Left ventricle myocardium inferior (tissue), 1 donor: Measurements from ENCODE around the gene DCD. TPM values are rescaled to one million over a fixed set of nuclear protein-coding genes. Genes with fewer than 3 reads are reported as not detected.
"Not testable (repeated sequence)": the region's sequence is repeated elsewhere in the genome, so short reads cannot be mapped to it uniquely, and the experiment has no call there.

ENCODE experiments used
- DNase-seq: peaks from one replicate; pipeline ENCODE4 v3.0.0-alpha.2; 2020
- H3K27ac ChIP-seq: fragments of 200-600 bp; replicated peaks from 2 replicates; pipeline ENCODE4 v1.8.0; 2021
- H3K27me3 ChIP-seq: fragments of 200-600 bp; 2 replicates; pipeline ENCODE4 v1.8.0; 2021; ENCODE audit warnings: low read depth
- H3K36me3 ChIP-seq: fragments of 200-600 bp; 2 replicates; pipeline ENCODE4 v1.8.0; 2021
- H3K4me1 ChIP-seq: fragments of 200-600 bp; 2 replicates; pipeline ENCODE4 v1.8.0; 2021
- H3K4me3 ChIP-seq: fragments of 200-600 bp; 2 replicates; pipeline ENCODE4 v1.8.0; 2021; ENCODE audit warnings: mild to moderate bottlenecking, moderate library complexity
- H3K9me3 ChIP-seq: fragments of 200-600 bp; replicated peaks from 2 replicates; pipeline ENCODE4 v1.8.0; 2021
- intact Hi-C: fragments of 100-400 bp; cut with micrococcal nuclease; formaldehyde crosslinking; loops from one replicate; pipeline ENCODE4 v1.11.0; 2022
- total RNA-seq: library from RNA; stranded (reverse); fragmentation: NEBNext Ultra II Directional; extraction: Animal tissue kit (Norgen Biotek cat#: 25700); gene quantifications from one replicate; pipeline ENCODE4 v1.2.1, GENCODE V29; 2021
- TF ChIP-seq, protein P1 (sequence below): fragments of 200-600 bp; IDR thresholded peaks from 2 replicates; pipeline ENCODE4 v1.8.0; 2021; ENCODE audit warnings: antibody characterized with exemption, mild to moderate bottlenecking, borderline replicate concordance
- donor health status: DM: no; HTN: yes; CAD: no; lungs with severe emphysema.

Gene DCD
- total RNA-seq, 1 donor from 2014 or later: not detected

DNA sequence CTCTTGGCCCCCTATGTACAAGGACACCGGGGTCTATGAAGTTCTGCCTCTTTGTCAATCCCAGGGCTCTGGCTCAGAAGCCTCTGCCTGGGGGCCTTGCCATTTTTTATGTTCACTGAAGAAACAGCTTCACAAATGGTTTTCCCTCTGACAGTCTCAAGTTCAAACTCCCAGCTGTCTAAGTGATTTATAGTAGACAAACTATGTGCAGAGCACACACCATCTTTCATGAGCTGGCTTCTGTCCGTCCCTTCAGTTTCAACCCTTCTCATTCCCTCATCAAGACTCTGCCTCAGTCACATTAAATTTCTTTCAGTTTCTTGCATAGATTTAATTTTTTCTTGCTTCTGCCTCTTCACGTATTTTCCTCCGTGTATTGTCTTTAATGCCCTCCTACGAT, 2.7 kb upstream of the DCD start:
- no peaks in the 10 kb centered on the region for H3K36me3 ChIP-seq
- H3K27me3 ChIP-seq: peaks cover 66% of the 10 kb centered on the region
- DNase-seq: no peak
- H3K27ac ChIP-seq: no peak overlapping the region
- peaks cover 4% of the 10 kb centered on the region for H3K4me1 ChIP-seq
- TF ChIP-seq, protein P1, sequence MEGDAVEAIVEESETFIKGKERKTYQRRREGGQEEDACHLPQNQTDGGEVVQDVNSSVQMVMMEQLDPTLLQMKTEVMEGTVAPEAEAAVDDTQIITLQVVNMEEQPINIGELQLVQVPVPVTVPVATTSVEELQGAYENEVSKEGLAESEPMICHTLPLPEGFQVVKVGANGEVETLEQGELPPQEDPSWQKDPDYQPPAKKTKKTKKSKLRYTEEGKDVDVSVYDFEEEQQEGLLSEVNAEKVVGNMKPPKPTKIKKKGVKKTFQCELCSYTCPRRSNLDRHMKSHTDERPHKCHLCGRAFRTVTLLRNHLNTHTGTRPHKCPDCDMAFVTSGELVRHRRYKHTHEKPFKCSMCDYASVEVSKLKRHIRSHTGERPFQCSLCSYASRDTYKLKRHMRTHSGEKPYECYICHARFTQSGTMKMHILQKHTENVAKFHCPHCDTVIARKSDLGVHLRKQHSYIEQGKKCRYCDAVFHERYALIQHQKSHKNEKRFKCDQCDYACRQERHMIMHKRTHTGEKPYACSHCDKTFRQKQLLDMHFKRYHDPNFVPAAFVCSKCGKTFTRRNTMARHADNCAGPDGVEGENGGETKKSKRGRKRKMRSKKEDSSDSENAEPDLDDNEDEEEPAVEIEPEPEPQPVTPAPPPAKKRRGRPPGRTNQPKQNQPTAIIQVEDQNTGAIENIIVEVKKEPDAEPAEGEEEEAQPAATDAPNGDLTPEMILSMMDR: no peak
- no peaks in the 10 kb centered on the region for H3K9me3 ChIP-seq
- intact Hi-C loops: no loop called here
- H3K4me3 ChIP-seq: no peak overlapping the region

DNA sequence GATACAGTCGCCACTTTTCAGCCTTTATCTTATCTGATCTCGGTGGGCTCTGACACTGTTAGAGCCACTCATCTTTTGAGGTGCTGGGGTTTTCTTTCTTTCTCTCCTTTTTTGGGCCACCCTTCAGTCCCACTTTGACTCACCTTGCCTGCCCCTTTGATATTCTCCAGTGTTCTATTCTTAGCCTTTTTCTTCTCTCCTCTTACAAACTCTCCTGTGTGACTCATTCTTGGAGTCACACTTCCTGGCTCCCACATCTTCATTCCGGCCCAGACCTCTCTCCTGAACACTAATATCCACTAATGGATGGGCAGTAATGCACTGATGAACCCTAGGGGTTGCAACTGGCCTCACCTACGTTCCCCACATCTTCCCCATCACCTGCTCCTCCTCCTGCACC, 2.2 kb upstream of the DCD start:
- intact Hi-C loops: no loop called here
- no peak for DNase-seq
- Histone ChIP-seq H3K9me3 (no peaks in the 10 kb centered on the region), H3K27me3 (peaks cover 66% of the 10 kb centered on the region), H3K36me3 (no peaks in the 10 kb centered on the region), H3K4me1 (peaks cover 4% of the 10 kb centered on the region), H3K27ac (no peak overlapping the region), H3K4me3 (no peak overlapping the region)
- TF ChIP-seq, protein P1: no peak

DNA sequence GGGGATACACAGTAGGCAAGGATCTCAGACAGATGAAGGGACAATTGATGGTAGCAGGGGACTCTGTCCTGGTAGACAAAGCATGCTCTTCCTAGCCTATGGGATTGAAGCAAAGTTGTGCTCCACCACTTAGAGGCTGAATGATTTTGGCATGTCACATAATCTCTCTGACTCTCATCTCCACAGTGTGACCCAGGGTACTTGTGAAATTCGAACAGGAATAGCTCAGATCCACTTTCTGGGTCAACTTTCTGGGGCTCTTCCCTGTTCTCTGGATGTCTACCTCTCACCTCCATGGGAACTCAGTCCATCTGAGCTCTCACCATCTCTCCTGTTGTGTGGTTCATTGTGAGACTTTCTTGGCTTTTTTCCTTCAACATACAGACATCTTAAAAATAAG, 1.7 kb upstream of the DCD start:
- intact Hi-C loops: no loop called here
- H3K36me3 ChIP-seq: no peaks in the 10 kb centered on the region
- TF ChIP-seq, protein P1: no peak
- no peak overlapping the region for H3K27ac ChIP-seq
- peaks cover 4% of the 10 kb centered on the region for H3K4me1 ChIP-seq
- H3K27me3 ChIP-seq: peaks cover 66% of the 10 kb centered on the region
- H3K4me3 ChIP-seq: no peak overlapping the region
- DNase-seq: no peak
- no peaks in the 10 kb centered on the region for H3K9me3 ChIP-seq

DNA sequence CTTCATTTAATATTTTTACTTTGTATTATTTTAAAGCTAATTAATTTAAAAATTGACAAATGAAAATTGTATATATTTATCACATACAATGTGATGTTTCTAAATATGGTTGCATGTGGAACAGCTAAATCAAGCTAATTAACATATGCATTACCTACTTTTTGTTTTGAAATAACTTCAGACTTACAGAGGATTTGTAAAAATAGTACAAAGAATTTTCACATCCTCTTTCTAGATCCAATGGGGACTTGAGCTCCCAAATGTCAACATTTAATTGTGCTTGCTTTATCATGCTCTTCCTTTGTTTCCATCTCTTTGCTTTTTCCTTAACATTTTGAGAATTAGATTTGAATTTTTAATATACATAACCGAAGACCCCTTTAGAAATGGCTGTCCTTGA, 6.6 kb downstream of the DCD start:
- TF ChIP-seq, protein P1: no peak
- intact Hi-C loops: no loop called here
- Histone ChIP-seq H3K27me3 (peaks cover 45% of the 10 kb centered on the region), H3K4me3 (no peak overlapping the region), H3K36me3 (no peaks in the 10 kb centered on the region), H3K9me3 (no peaks in the 10 kb centered on the region), H3K4me1 (no peaks in the 10 kb centered on the region), H3K27ac (no peak overlapping the region)
- no peak for DNase-seq

DNA sequence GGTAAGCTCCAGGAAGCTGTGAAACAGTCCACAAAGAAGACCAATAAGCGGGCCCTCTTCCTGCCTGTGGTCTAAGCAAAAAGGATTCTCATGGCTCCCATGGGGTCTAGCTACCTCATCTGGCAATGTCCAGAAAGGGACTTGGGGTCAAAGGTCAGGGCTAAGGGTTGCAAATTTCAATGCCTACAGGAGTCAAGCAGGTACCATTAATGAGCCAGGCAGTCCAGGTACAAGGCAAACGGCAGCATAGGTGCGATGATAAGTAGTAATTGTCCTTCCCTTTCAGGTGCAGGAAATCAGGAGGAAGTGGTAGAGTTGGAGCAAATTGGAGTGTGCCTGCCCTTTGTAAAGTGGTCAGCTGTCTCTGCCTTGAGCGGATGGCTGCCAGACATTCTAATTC, 7.1 kb downstream of the DCD start:
- TF ChIP-seq, protein P1: no peak
- H3K4me1 ChIP-seq: no peaks in the 10 kb centered on the region
- intact Hi-C loops: no loop called here
- H3K4me3 ChIP-seq: no peak overlapping the region
- H3K36me3 ChIP-seq: no peaks in the 10 kb centered on the region
- no peaks in the 10 kb centered on the region for H3K9me3 ChIP-seq
- no peak overlapping the region for H3K27ac ChIP-seq
- peaks cover 41% of the 10 kb centered on the region for H3K27me3 ChIP-seq
- no peak for DNase-seq

DNA sequence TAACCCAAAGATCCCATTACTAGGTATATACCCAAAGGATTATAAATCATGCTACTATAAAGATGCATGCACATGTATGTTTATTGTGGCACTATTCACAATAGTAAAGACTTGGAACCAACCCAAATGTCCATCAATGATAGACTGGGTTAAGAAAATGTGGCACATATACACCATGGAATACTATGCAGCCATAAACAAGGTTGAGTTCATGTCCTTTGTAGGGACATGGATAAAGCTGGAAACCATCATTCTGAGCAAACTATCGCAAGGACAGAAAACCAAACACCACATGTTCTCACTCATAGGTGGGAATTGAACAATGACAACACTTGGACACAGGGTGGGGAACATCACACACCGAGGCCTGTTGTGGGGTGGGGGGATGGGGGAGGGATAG, 9.1 kb downstream of the DCD start:
- H3K4me3 ChIP-seq, intact Hi-C loops, H3K27ac ChIP-seq, H3K9me3 ChIP-seq, H3K36me3 ChIP-seq, DNase-seq, H3K4me1 ChIP-seq: not testable (repeated sequence)
- peaks cover 30% of the 10 kb centered on the region for H3K27me3 ChIP-seq
